ENCODE results near the gene HSPA12B.

HSPA12B gene

GRCh38 chr20:3729811-3730540 is 2.5 kb upstream of the HSPA12B start:
- no peak for DNase-seq (ENCODE audit: low read depth)

GRCh38 chr20:3730803-3731672 is 1.4 kb upstream of the HSPA12B start:
- no peak for DNase-seq (ENCODE audit: low read depth)

- DNase-seq (ENCODE audit: low read depth), result no peak
Measured at GRCh38 chr20:3731944-3732326, 550 bp upstream of the HSPA12B start.

- DNase-seq (ENCODE audit: low read depth), result no peak
Measured at GRCh38 chr20:3733119-3733995, 872 bp downstream of the HSPA12B start.

- DNase-seq (ENCODE audit: low read depth), result no peak
Measured at GRCh38 chr20:3734111-3734843, 1.8 kb downstream of the HSPA12B start.

- no peak for DNase-seq (ENCODE audit: low read depth)
Measured at GRCh38 chr20:3735768-3736167, 3.3 kb downstream of the HSPA12B start.

- DNase-seq (ENCODE audit: low read depth), result no peak
Measured at GRCh38 chr20:3738111-3739053, 5.9 kb downstream of the HSPA12B start.

GRCh38 chr20:3739054-3739925 is 6.8 kb downstream of the HSPA12B start:
- DNase-seq (ENCODE audit: low read depth), result no peak

GRCh38 chr20:3739926-3740451 is 7.5 kb downstream of the HSPA12B start:
- no peak for DNase-seq (ENCODE audit: low read depth)

GRCh38 chr20:3740615-3741301 is 8.3 kb downstream of the HSPA12B start:
- DNase-seq (ENCODE audit: low read depth), result no peak

GRCh38 chr20:3741836-3742458 is 9.5 kb downstream of the HSPA12B start:
- DNase-seq (ENCODE audit: low read depth), result no peak

GRCh38 chr20:3743251-3743650 is 10.8 kb downstream of the HSPA12B start:
- no peak for DNase-seq (ENCODE audit: low read depth)

- DNase-seq (ENCODE audit: low read depth), result no peak
Measured at GRCh38 chr20:3744037-3744436, 11.6 kb downstream of the HSPA12B start.

GRCh38 chr20:3744806-3745685 is 12.6 kb downstream of the HSPA12B start:
- peak; percentile 39 for DNase-seq (ENCODE audit: low read depth)

GRCh38 chr20:3745686-3746173 is 13.2 kb downstream of the HSPA12B start:
- DNase-seq (ENCODE audit: low read depth), result no peak

GRCh38 chr20:3747471-3747870 is 15.0 kb downstream of the HSPA12B start:
- DNase-seq (ENCODE audit: low read depth), result no peak

- no peak for DNase-seq (ENCODE audit: low read depth)
Measured at GRCh38 chr20:3748073-3748472, 15.6 kb downstream of the HSPA12B start.
